ENCODE data around the gene TNFSF8. TPM values are rescaled to one million over a fixed set of nuclear protein-coding genes. Genes with fewer than 3 reads are reported as not detected.

TNFSF8 gene
- total RNA-seq, 2 experiments from 2014 or later: 27.7 to 50.3 TPM

DNA sequence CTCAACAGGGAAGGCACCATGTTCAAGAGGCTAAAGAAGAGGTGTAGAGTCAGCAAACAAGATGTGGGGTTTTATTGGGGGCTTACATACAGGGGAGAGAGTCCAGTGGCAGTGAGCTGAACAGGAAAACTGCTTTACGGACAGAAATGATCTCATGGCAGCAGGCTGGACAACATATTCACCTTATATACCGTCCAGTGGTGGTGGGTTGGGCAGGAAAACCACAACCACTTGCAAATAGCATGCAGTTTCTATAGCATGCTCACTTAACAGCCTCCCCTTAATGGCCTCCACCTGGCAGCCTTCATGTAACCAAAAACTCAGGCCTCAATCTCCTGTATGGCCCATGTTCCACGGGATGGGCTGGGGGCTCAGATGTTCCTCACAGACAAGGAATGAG, 5.4 kb downstream of the TNFSF8 start:
- Histone ChIP-seq H3K9me3 (ENCODE audit: low read length) (no peaks in the 10 kb centered on the region), H3K4me1 (ENCODE audit: insufficient read depth, low read length, poor library complexity, severe bottlenecking) (peaks cover 66% of the 10 kb centered on the region), H4K20me1 (ENCODE audit: insufficient read depth, low read length) (peaks cover 2% of the 10 kb centered on the region; the same call in 1 of the 2 replicates), H2AFZ (ENCODE audit: low read length) (no peak overlapping the region), H3K4me2 (ENCODE audit: low read length) (peak overlapping the region; percentile 93), H3K79me2 (ENCODE audit: insufficient read depth, low read depth, low read length) (peaks cover 98% of the 10 kb centered on the region), H3K9me2 (ENCODE audit: insufficient read depth, low read length) (no peaks in the 10 kb centered on the region), H3K4me3 (ENCODE audit: low read depth, low read length, poor library complexity, severe bottlenecking) (peak overlapping the region; percentile 67), H3K27ac (ENCODE audit: low read depth, low read length, poor library complexity, severe bottlenecking) (peak overlapping the region; percentile 95), H3K36me3 (ENCODE audit: insufficient read depth, low read length) (peaks cover 38% of the 10 kb centered on the region)
- peak; percentile 80 for DNase-seq (ENCODE audit: low spot score)
- CTCF ChIA-PET (ENCODE audit: unreplicated experiment): interaction anchor here (1.1 to 2.1 kb wide), 2 partner anchors 14 to 16 kb away, joined by 4 to 9 read pairs; no protein-coding TSS in a partner anchor
- POLR2A ChIA-PET: interaction anchor here (1.0 to 3.2 kb wide), 10 partner anchors 11 to 535 kb away, joined by 3 to 33 read pairs (median 4); partner anchors contain the start of gene ATP6V1G1
- BruUV-seq (replicated peaks): no TSS peak
- TF ChIP-seq EZH2phosphoT487 (IDR thresholded peaks at IDR 0.05; ENCODE audit: borderline replicate concordance, low read depth, low read length): no peak
- no peak for TF ChIP-seq CTCF (conservative IDR thresholded peaks at IDR 0.05; ENCODE audit: low read length)
- intact Hi-C loops (cut with micrococcal nuclease; ENCODE audit: unreplicated experiment): loop anchor here (1.0 to 5.0 kb wide), 5 partner anchors 16 to 553 kb away; partner anchors contain the start of genes AKNA and TMEM268

DNA sequence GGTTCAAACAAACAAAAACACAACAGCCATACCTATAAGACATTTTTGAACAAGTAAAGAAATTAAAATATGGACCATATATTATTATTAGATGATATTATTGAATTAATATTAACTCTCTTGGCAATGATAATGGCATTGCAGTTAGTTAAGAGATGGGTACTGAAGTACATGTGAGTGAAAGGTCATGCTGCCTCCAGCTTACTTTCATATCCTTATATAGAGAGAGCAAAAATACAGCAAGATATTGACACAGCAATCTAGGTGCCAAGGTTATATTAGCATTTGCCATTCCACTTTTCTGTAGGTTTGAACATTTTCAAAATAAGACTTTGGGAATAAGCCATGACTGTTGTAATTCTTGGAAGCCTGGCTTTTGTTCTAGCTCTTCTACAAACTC, 6.1 kb downstream of the TNFSF8 start:
- CTCF ChIA-PET (ENCODE audit: unreplicated experiment): interaction anchor here (1.1 to 2.1 kb wide), 2 partner anchors 14 to 15 kb away, joined by 4 to 9 read pairs; no protein-coding TSS in a partner anchor
- Histone ChIP-seq H4K20me1 (ENCODE audit: insufficient read depth, low read length) (peaks cover 5% of the 10 kb centered on the region; the same call in 1 of the 2 replicates), H3K4me3 (ENCODE audit: low read depth, low read length, poor library complexity, severe bottlenecking) (peak overlapping the region; percentile 67), H3K9me3 (ENCODE audit: low read length) (no peaks in the 10 kb centered on the region), H3K27ac (ENCODE audit: low read depth, low read length, poor library complexity, severe bottlenecking) (peak overlapping the region; percentile 95), H3K4me1 (ENCODE audit: insufficient read depth, low read length, poor library complexity, severe bottlenecking) (peaks cover 73% of the 10 kb centered on the region), H2AFZ (ENCODE audit: low read length) (no peak overlapping the region), H3K79me2 (ENCODE audit: insufficient read depth, low read depth, low read length) (peaks cover 98% of the 10 kb centered on the region), H3K36me3 (ENCODE audit: insufficient read depth, low read length) (peaks cover 44% of the 10 kb centered on the region), H3K4me2 (ENCODE audit: low read length) (peak overlapping the region; percentile 93), H3K9me2 (ENCODE audit: insufficient read depth, low read length) (no peaks in the 10 kb centered on the region)
- POLR2A ChIA-PET: interaction anchor here (0.7 to 3.2 kb wide), 14 partner anchors 10 to 539 kb away, joined by 3 to 33 read pairs (median 4); partner anchors contain the start of gene ATP6V1G1
- BruUV-seq (replicated peaks): no TSS peak
- no peak for TF ChIP-seq CTCF (conservative IDR thresholded peaks at IDR 0.05; ENCODE audit: low read length)
- TF ChIP-seq EZH2phosphoT487 (IDR thresholded peaks at IDR 0.05; ENCODE audit: borderline replicate concordance, low read depth, low read length): no peak
- intact Hi-C loops (cut with micrococcal nuclease; ENCODE audit: unreplicated experiment): no loop called here
- peak; percentile 47 for DNase-seq (ENCODE audit: low spot score)

- no peaks in the 10 kb centered on the region for H3K9me2 ChIP-seq (ENCODE audit: insufficient read depth, low read length)
- POLR2A ChIA-PET: interaction anchor here (0.6 to 3.2 kb wide), 14 partner anchors 10 to 1605 kb away, joined by 3 to 33 read pairs (median 4); partner anchors contain the start of gene ATP6V1G1
- BruUV-seq (replicated peaks): no TSS peak
- H2AFZ ChIP-seq (ENCODE audit: low read length): no peak overlapping the region
- no peak for DNase-seq (ENCODE audit: low spot score)
- H3K4me1 ChIP-seq (ENCODE audit: insufficient read depth, low read length, poor library complexity, severe bottlenecking): peaks cover 76% of the 10 kb centered on the region
- H3K27ac ChIP-seq (ENCODE audit: low read depth, low read length, poor library complexity, severe bottlenecking): peak overlapping the region; percentile 95
- H4K20me1 ChIP-seq (ENCODE audit: insufficient read depth, low read length): peaks cover 5% of the 10 kb centered on the region; the same call in 1 of the 2 replicates
- intact Hi-C loops (cut with micrococcal nuclease; ENCODE audit: unreplicated experiment): no loop called here
- CTCF ChIA-PET (ENCODE audit: unreplicated experiment): interaction anchor here (1.1 to 2.1 kb wide), 2 partner anchors 13 to 15 kb away, joined by 4 to 9 read pairs; no protein-coding TSS in a partner anchor
- H3K4me3 ChIP-seq (ENCODE audit: low read depth, low read length, poor library complexity, severe bottlenecking): peak overlapping the region; percentile 35
- peaks cover 46% of the 10 kb centered on the region for H3K36me3 ChIP-seq (ENCODE audit: insufficient read depth, low read length)
- H3K4me2 ChIP-seq (ENCODE audit: low read length): peak overlapping the region; percentile 93
- peaks cover 98% of the 10 kb centered on the region for H3K79me2 ChIP-seq (ENCODE audit: insufficient read depth, low read depth, low read length)
- TF ChIP-seq EZH2phosphoT487 (IDR thresholded peaks at IDR 0.05; ENCODE audit: borderline replicate concordance, low read depth, low read length) (no peak), CTCF (conservative IDR thresholded peaks at IDR 0.05; ENCODE audit: low read length) (no peak)
- no peaks in the 10 kb centered on the region for H3K9me3 ChIP-seq (ENCODE audit: low read length)
Observed at GRCh38 chr9:114923918-114924317, 6.5 kb downstream of the TNFSF8 start.
